ENCODE results near the gene DCTN3.

The DCTN3 gene

GRCh38 chr9:34652602-34653000 lies 32.3 kb upstream of the DCTN3 start:
- TF ChIP-seq CTCF (IDR thresholded peaks at IDR 0.05), result no peak
- Histone ChIP-seq H3K9ac (no peak overlapping the region), H3K4me3 (ENCODE audit: low read depth, low read length) (peak overlapping the region; percentile 48), H3K4me2 (ENCODE audit: low read length) (peak overlapping the region; percentile 62), H2AFZ (peak overlapping the region; percentile 65), H3K27ac (peak overlapping the region; percentile 64), H3K36me3 (ENCODE audit: control insufficient read depth, insufficient read depth, low read length) (no peaks in the 10 kb centered on the region), H3K4me1 (peaks cover 10% of the 10 kb centered on the region), H3K27me3 (ENCODE audit: control insufficient read depth, insufficient read depth, low read length) (no peaks in the 10 kb centered on the region), H3K9me3 (ENCODE audit: control insufficient read depth, low read length) (no peaks in the 10 kb centered on the region), H3K79me2 (peaks cover 3% of the 10 kb centered on the region)

- no peaks in the 10 kb centered on the region for H3K9me3 ChIP-seq (ENCODE audit: control insufficient read depth, low read length)
- peak within 1 kb of the TSS; percentile 62 for H3K4me2 ChIP-seq (ENCODE audit: low read length)
- no peak within 1 kb of the TSS for H3K9ac ChIP-seq
- H3K79me2 ChIP-seq, result peaks cover 3% of the 10 kb centered on the region
- no peaks in the 10 kb centered on the region for H3K27me3 ChIP-seq (ENCODE audit: control insufficient read depth, insufficient read depth, low read length)
- H3K4me3 ChIP-seq (ENCODE audit: low read depth, low read length), result peak within 1 kb of the TSS; percentile 48
- peak within 1 kb of the TSS; percentile 65 for H2AFZ ChIP-seq
- no peak for TF ChIP-seq CTCF (IDR thresholded peaks at IDR 0.05)
- H3K36me3 ChIP-seq (ENCODE audit: control insufficient read depth, insufficient read depth, low read length), result no peaks in the 10 kb centered on the region
- peak within 1 kb of the TSS; percentile 64 for H3K27ac ChIP-seq
- peaks cover 10% of the 10 kb centered on the region for H3K4me1 ChIP-seq
Observed at GRCh38 chr9:34651876-34652601, 31.7 kb upstream of the DCTN3 start, which contains the start of gene IL11RA. IL11RA (plus strand) TSS chr9:34652185; CDS start chr9:34655218, 3,033 bp downstream.

- H3K4me1 ChIP-seq, result peaks cover 10% of the 10 kb centered on the region
Observed at GRCh38 chr9:34651321-34651720, 31.0 kb upstream of the DCTN3 start.

GRCh38 chr9:34650816-34651215 lies 30.5 kb upstream of the DCTN3 start:
- Histone ChIP-seq H3K4me1 (peaks cover 14% of the 10 kb centered on the region), H3K4me3 (ENCODE audit: low read depth, low read length) (no peak overlapping the region), H3K79me2 (peaks cover 3% of the 10 kb centered on the region), H3K4me2 (ENCODE audit: low read length) (no peak overlapping the region), H3K36me3 (ENCODE audit: control insufficient read depth, insufficient read depth, low read length) (no peaks in the 10 kb centered on the region), H2AFZ (no peak overlapping the region), H3K27ac (peak overlapping the region; percentile 64), H3K9ac (no peak overlapping the region), H3K9me3 (ENCODE audit: control insufficient read depth, low read length) (no peaks in the 10 kb centered on the region), H3K27me3 (ENCODE audit: control insufficient read depth, insufficient read depth, low read length) (no peaks in the 10 kb centered on the region)
- no peak for TF ChIP-seq CTCF (IDR thresholded peaks at IDR 0.05)

More at GRCh38 chr9:34651321-34651720, 31.0 kb upstream of the DCTN3 start:
- Histone ChIP-seq H2AFZ (peak overlapping the region; percentile 59), H3K4me3 (ENCODE audit: low read depth, low read length) (peak overlapping the region; percentile 48), H3K27ac (peak overlapping the region; percentile 64), H3K9ac (no peak overlapping the region), H3K36me3 (ENCODE audit: control insufficient read depth, insufficient read depth, low read length) (no peaks in the 10 kb centered on the region), H3K4me2 (ENCODE audit: low read length) (peak overlapping the region; percentile 62), H3K27me3 (ENCODE audit: control insufficient read depth, insufficient read depth, low read length) (no peaks in the 10 kb centered on the region), H3K79me2 (peaks cover 3% of the 10 kb centered on the region), H3K9me3 (ENCODE audit: control insufficient read depth, low read length) (no peaks in the 10 kb centered on the region)
- no peak for TF ChIP-seq CTCF (IDR thresholded peaks at IDR 0.05)

- Histone ChIP-seq H3K4me3 (ENCODE audit: low read depth, low read length) (no peak overlapping the region), H3K4me2 (ENCODE audit: low read length) (no peak overlapping the region), H3K36me3 (ENCODE audit: control insufficient read depth, insufficient read depth, low read length) (no peaks in the 10 kb centered on the region), H3K4me1 (peaks cover 9% of the 10 kb centered on the region), H2AFZ (no peak overlapping the region), H3K79me2 (peaks cover 3% of the 10 kb centered on the region), H3K9ac (no peak overlapping the region), H3K9me3 (ENCODE audit: control insufficient read depth, low read length) (no peaks in the 10 kb centered on the region), H3K27ac (no peak overlapping the region), H3K27me3 (ENCODE audit: control insufficient read depth, insufficient read depth, low read length) (no peaks in the 10 kb centered on the region)
- TF ChIP-seq CTCF (IDR thresholded peaks at IDR 0.05), result no peak
Observed at GRCh38 chr9:34648673-34649072, 28.4 kb upstream of the DCTN3 start.

All from parathyroid adenoma (tissue), 2 donors.